T-helper 2 cell treated with Interferon-gamma antibody and Interleukin-4, amounts not matched to agents 100 ng/mL and 5 ng/mL, for 36 hours (primary cell): ENCODE results near the gene ZNF688. TPM values are rescaled to one million over a fixed set of nuclear protein-coding genes. Genes with fewer than 3 reads are reported as not detected.
"Not testable (repeated sequence)": the region's sequence is repeated elsewhere in the genome, so short reads cannot be mapped to it uniquely, and the experiment has no call there.

Source experiments
- intact Hi-C: fragments of 100-400 bp; cut with micrococcal nuclease; formaldehyde crosslinking; loops from one replicate; pipeline ENCODE4 v1.15.1; 2023
- total RNA-seq: library from RNA; stranded (reverse); gene quantifications from 2 replicates; pipeline ENCODE4 v1.2.3, GENCODE V29; 2022

Gene ZNF688
- total RNA-seq, 1 donor from 2014 or later, result 13.9 TPM

DNA sequence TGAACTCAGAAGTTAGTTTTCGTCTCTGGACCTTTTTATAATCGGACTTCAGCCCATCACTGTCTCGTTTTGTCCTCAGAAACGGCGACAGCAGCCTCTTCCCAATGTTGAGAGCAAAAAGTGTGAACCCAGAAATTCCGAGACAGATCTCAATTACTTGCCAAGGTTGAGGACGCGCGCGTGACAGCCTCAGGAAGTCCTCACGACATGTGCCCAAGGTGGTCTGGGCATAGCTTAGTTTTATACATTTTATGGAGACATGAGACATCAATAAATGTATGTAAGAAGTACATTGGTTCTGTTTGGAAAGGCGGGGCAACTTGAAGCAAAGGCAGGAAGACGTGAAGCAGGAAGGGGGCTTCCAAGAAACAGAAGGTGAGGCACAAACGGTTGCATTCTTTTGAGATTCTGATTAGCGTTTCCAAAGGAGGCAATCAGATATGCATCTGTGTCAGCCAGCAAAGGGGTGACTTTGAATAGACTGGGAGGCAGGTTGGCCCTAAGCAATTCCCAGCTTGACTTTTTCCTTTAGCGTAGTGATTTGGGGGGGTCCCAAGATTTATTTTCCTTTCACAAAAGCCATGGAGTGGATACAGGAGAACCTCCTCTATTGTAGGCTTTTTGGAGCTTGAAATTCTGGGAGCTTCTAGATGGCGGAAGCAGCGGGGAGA, 36.3 kb downstream of the ZNF688 start:
- intact Hi-C loops, result loop anchor here (1.0 to 2.0 kb wide), 8 partner anchors 8 to 156 kb away; partner anchors contain the start of genes DCTPP1, ZNF764 and ZNF785

DNA sequence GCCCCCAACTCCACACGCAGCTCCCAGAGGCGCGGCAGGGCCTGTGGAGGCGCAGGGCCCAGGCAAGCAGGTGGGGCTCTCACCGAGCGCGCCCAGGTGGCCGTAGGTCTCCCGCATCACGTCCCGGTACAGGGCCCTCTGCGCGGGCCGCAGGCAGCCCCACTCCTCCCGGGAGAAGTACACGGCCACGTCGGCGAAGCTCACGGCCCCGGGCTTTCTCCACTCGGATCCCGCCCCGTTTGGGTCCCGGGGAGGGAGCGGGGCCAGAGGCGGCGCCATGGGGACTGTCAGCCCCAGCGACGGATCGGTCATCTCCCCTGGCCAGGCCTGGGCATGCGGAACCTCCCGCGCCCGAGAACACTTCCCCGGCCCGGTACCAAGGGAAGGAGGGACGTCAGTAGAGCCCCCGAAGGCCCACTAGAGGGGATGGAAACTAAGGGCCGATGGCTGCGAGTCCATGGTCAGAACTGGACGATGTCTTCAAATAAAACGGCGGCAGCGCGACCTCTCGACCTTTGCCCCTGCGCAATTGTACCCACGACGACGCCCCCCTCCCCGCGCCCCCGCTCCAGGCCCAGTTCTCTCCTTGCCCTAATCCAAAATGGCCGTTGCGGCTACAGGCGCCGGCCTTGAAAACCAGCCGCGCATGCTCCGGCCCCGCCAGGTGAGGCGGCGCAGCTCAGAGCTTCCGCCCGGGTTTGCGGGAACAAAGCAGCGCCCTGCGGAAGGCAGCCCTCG, 37.0 kb downstream of the ZNF688 start, which contains the start of gene ZNF747:
ZNF747 (minus strand) TSS at position 491 of the 738 bp plus-strand sequence; CDS start at position 312, 179 bp downstream.
- intact Hi-C loops, result loop anchor here (1.0 to 2.0 kb wide), 8 partner anchors 7 to 156 kb away; partner anchors contain the start of genes DCTPP1, ZNF764 and ZNF785

DNA sequence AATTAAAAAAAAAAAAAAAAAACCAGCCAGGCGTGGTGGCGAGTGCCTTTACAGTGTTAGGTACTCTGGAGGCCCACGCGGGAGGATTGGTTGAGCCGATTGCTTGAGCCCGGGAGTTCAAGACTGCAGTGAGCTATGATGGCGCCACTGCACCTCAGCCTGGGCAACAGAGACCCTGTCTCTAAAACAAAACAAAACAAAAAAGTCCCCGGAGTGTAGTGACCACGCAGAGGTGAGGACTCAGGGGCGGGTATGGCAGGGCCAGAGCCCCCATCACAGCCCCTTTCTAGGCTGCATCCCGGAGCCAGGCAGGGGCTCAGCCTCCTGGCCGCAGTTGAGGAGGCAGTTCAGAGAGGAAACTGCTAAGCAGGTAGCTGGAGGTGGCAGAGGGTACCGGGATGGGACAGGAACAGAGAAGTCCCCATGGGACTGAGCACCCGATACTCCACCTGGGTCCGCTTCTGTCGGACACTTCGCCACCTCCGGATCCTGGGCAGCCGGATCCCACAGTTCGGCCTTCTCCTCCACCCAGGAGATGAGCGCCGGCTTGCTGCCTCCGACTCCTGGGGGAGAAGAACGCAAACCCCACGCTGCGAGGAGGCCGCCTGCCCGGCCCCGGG, 37.7 kb downstream of the ZNF688 start:
- intact Hi-C loops, result loop anchor here (2.0 kb wide), 3 partner anchors 51 to 155 kb away; partner anchors contain the start of gene ZNF785

DNA sequence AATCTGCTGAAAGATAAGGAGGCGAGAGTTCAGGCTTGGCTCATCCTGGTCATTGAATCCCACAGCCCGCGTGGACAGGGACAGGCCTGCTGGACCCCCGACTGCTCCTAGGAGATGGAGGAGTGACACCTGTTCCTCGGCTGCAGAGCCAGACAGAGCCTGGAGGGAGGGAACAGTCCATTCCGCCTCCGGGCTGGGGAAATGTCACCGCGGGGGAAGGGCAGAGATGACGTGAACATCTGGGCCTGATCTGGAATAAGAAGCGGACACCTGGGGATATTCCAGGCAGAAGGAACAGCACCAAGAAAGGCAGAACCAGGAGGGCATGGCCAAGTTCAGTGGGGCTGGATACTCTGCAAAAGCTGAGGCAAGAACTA, 38.4 kb downstream of the ZNF688 start:
- intact Hi-C loops, result no loop called here

DNA sequence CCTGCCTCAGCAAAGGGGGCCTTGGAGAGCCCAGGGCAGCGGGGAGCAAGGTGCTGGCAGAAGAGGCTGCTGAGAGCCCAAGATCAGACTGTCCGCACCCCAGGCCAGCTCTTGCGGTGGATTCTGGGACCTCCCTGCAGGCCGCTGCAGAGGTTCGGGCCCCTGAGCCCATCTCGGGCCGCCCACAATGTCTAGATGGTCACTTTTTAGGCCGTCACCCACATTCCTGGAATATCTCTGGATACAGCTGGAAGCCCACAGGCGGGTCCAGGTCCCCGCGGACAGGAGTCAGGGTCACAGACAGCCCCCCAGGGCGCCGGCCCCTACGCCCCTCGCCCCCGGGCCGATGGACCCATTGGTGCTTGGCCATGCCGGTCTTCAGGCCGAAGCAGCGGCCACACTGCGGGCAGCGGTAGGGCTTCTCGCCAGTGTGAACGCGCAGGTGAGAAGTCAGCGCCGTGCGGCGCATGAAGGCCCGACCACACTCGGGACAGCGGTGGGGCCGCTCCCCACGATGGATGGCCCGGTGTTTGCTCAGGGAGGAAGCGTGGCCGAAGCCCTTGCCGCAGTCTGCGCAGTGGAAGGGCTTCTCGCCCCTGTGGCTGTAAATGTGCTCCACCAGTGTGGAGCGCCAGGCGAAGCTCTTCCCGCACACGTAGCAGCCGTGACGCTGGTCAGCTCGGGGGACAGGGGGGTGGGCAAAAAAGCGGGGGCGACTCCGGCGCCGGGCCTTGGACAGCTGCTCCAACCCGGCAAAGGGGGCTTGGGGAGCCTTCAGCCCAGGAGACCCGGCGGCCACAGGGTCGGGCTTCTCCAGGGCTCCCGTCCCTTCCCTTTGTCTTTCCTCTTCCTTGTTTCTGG, 39.0 kb downstream of the ZNF688 start:
- intact Hi-C loops, result no loop called here

DNA sequence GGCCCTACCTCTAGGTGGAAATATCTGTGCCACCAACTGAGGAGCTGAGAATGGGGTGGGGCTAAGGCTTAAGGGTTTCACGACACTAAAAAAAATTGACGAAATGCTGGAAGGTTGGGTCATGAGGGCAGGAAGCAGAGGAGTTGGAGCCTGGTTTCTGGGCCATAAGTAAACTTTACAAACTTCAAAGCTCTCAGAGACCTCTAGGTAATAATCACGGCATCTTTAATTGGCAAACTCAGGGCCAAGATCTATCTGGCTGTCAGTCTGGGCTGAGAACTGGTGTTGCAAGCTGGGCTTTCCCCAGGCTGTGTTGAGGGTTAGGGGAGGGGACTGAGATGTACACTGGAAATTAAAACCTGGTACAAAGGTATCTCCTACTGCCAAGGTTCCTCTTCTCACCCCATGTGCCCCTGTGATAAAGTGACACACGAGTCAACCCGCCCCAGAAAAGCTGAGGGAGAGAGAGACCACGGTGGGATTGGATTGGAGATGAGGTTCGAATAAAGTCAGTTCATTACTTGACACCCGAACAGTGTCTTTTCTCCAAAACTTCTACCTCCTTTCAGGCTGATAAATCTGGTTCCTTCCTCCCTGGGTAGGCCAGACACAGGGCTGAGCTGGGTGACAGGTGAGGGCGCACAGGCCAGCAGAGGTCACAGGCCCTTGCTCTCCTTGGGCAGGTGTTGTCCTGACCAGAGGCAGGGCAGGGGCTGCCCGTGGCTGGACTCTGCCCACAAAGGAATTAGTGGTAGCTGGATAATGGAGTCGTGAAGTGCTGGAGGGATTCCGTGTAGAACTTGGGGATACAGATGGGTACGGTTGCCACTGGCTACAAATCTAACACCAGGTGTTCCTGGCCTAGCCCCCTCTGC, 41.1 kb downstream of the ZNF688 start:
- intact Hi-C loops, result no loop called here

DNA sequence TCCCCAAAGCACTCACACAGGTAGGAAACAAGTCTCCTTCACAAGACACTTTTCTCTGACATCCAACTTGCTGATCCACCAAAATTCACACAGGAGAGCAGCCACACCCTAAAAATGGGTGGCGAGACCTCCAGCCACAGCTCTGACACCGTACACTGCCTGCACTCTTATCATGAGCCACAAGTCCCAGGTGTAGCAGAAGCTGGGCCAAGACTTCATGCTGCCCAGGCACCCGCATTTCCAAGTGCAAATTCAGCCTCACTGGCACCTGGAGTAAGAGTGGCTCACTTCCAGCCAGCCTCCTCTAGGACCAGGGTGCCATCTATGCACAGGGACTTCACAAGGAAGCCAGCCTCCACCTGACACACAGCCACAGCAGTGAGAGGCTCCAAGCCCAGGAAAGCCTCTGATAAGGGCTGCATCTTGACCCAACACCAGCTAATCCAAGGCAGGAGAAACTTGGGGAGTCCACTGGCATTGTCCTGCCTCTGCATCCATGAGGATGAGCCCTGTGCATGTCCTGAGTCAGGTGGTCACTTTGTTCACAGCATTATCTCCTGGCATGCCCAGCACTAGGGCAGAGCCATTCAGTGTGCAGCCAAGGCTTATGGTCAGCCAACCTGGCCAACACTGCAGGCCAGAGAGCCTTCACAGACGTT, 42.6 kb downstream of the ZNF688 start:
- intact Hi-C loops, result no loop called here

DNA sequence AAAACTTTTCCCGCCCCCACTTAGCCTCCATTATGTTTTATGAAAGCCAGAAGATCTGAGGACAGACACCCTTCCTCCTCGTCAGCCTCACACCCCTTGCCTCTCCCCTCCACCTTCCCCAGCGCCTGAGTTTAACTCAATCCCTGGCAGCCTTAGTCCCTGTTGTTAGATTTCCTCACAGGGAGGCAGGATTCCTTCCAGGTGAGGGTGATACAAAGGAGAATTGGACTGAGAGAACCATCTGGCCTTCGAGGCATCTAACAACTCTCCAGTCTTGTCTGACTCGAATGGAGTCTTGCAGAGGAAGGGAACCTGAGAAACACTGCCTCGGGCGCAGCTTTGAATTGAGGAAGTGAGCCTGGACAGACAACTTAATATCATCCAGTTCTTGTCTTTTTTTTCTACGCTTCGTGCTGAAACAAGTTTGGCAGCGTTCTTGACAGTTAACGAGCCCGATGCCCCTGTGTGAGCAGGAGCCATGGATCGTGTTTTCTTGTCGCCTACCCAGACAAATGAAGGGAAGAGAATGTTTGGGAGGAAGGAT, 43.8 kb downstream of the ZNF688 start:
- intact Hi-C loops, result loop anchor here (1.0 to 2.0 kb wide), 7 partner anchors 8 to 131 kb away; partner anchors contain the start of genes DCTPP1, FBRS, PRR14 and ZNF764

DNA sequence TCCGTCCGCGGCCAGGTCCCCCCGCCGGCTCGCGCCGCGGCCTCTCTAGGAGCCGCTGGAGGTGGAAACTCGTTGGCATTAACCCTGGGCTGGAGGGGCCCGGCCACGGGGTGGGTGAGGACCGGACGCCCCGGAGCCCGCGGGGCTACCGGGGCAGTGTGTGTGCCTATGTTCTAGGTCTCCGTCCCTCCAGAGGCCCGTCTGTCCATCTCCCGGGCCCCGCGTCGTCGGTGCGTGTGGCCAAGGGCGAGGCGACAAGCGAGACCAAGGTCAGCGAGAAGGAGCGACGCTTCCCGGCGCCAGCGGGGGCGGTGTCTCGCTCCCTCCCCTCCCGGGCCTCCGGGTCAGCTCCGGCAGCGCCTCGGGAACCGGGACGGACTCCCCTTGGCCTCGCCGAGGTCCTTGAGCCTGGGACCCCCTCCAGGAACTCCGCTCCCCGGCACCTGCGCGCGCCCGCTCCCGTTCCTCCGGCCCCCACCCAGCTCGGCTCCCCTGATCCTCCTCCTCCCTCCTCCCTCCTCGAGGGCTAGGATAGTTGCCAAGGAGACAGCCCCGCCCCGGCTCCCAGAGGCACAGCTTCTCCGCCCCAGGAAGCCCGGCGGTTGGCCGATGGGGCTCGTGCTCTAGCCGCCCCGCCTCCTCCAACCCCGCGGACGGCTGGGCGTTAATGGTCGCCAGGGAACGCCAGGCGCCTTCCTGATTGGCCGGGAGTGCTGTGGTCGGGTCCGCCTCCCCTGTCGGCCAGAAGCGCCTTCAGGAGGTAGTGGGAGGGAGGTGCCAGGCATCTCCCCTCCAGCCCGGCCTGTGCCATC, 44.5 kb downstream of the ZNF688 start:
- intact Hi-C loops, result loop anchor here (1.0 to 2.0 kb wide), 7 partner anchors 8 to 132 kb away; partner anchors contain the start of genes DCTPP1, FBRS, PRR14 and ZNF764

DNA sequence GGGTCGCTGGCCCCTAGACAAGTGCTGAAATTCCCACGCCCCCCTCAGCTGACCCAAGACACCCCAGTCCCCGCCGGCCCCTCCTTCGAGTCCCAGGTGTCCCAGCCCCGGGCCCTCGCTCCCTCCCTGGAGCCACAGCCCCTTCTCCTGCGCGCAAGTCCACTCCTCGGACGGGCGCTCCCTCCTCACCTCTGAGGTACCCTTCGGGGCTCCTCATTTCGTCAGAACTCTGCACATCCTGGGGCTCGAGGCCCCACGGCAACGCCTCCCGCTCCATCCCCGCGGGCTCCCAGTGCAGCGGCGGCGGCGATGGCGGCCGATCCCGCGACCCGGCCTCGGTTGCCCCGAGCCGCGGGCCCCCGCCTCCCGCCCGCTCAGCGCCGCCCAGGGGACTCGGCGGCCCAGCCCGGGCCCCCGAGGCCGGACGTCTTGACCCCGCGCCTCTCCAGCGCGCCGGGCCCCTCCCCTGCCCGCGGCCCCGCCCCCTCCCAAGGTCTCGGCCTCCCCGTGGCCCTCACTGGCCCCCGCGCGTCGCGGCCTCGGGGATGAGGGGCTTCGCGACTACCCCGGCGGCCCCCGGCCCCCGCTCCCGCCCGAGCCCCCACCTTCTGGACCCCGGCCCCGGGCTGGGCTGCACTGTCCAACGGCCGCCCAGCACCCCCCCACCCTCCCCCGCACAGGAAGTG, 45.2 kb downstream of the ZNF688 start, which contains the start of gene ZNF768:
ZNF768 (minus strand) TSS at position 430 of the 686 bp plus-strand sequence; CDS start at position 277, 153 bp downstream.
- intact Hi-C loops, result loop anchor here (2.0 kb wide), 4 partner anchors 33 to 133 kb away; partner anchors contain the start of genes FBRS, PRR14 and ZNF764

DNA sequence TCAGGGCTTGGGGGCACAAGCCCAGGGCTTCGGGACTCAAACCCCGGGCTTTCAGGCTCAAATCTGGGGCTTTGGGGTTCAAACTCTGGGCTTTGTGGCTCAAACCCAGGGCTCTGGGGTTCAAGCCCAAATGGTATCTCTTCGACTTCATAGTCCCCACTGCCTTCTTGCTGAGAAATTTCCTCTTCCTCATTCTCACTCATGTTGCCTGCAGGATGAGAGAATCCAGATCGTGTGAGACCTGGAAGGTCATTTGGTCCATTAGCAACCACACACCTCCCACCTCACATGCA, 45.7 kb downstream of the ZNF688 start:
- intact Hi-C loops, result loop anchor here (2.0 kb wide), 4 partner anchors 33 to 133 kb away; partner anchors contain the start of genes FBRS, PRR14 and ZNF764

DNA sequence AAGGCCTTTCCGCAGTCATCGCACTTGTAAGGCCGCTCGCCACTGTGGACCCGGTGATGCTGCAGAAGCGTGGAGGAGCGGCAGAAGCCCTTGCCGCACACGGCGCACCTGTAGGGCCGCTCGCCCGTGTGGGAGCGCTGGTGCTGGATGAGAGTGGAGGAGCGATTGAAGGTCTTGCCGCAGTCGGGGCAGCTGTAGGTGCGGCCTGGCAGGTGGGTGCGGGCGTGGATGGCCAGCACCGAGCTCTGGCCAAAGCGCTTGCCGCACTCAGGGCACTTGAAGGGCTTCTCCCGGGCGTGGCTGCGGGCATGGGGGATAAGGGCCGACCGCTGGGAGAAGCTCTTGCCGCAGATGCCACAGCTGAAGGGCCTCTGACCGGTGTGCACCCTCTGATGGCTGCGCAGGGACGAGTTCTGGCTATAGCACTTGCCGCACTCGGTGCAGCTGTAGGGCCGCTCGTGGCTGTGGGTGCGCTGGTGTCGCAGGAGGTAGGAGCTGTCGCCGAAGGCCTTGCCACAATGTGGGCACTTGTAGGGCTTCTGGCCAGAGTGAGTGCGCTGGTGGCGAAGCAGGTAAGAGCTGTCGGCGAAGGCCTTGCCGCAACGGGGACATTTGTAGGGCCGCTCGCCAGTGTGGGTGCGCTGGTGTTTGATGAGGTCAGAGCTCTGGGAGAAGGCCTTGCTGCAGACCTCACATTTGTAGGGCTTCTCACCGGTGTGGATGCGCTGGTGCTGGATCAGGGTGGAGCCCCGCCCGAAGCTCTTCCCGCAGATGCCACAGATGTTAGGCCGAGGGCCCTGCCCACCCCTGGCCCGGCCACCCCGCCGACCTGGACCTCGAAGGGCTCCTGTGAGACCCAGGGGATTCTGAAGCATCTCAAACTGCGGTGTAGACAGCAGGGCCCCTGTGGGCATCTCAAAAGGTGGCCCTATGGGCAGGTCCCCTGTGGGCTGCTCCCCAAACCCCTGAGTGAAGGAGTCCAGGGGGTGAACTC, 46.6 kb downstream of the ZNF688 start:
- intact Hi-C loops, result no loop called here

DNA sequence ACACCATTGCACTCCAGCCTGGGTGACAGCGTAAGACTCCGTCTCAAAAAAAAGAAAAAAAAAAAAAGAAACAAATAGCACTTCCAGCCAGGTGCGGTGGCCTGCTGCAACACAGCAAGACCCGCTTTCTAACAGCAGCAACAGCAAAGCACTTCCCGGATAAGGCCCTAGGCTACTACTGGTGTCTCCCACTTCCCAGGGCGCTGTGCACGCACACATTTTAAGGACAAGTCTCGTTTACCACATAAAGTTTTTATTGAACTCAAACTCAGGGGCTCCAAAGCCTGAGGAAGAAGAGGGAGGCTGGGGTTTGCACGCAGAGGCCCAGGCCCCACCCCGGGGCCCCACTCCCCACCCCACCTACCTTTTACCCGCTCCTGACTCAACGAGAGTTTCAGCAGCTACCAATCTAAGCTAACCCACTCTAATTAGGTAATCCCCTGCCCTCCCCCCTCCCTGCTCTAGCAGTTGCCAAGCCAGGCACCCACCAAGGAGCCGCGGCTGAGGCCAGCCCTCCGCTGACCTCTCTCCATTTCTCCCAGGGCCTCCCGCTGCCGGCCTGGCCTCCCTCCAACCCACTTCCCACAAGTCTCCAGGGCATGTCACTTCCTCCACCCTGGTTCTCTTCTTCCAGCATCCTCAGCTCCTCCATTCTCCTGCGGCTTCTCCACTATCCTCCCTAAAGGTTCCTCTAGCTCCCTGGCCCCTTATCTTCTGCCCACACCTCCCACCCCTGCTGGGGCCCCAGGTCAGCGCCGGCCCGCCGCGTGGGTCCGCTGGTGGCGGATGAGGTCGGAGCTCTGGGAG, 47.5 kb downstream of the ZNF688 start:
- intact Hi-C loops, result no loop called here

DNA sequence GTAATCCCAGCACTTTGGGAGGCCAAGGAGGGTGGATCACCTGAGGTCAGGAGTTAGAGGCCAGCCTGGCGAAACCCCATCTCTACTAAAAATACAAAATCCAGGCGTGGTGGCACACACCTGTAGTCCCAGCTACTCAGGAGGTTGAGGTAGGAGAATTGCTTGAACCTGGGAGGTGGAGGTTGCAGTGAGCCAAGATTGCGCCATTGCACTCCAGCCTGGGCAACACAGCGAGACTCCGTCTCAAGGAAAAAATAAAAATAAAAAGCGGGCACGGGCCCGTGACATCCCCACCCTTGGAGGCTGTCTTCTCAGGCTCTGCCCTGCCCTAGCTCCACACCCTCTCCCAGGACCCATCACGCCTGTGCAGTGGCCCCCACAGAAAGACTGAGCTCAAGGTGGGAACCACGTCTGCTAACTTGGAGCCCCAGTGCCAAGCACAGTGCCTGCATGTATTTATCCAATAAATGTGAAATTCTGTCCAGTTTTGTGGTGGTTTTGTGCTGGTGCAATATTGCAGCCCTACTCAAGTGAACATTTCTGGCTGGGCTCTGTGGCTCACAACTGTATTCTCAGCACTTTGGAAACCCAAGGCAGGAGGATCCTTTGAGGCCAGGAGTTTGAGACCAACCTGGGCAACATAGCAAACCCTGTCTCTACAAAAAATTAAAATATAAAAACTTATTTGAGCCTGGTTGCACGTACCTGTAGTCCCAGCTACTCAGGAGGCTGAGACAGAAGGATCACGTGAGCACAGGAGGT, 48.6 kb downstream of the ZNF688 start:
- intact Hi-C loops, result not testable (repeated sequence)
